Pericardium fibroblast (primary cell): ENCODE measurements around the gene TMEM35B. TPM values are rescaled to one million over a fixed set of nuclear protein-coding genes. Genes with fewer than 3 reads are reported as not detected.

Experiments
- total RNA-seq: library from RNA; depleted of rRNA; stranded (reverse); fragments of >200 nt; gene quantifications from 2 replicates; pipeline ENCODE4 v1.2.3, GENCODE V29; 2015

TMEM35B gene
- 34.8 and 48.9 TPM in 2 replicates for total RNA-seq

DNA sequence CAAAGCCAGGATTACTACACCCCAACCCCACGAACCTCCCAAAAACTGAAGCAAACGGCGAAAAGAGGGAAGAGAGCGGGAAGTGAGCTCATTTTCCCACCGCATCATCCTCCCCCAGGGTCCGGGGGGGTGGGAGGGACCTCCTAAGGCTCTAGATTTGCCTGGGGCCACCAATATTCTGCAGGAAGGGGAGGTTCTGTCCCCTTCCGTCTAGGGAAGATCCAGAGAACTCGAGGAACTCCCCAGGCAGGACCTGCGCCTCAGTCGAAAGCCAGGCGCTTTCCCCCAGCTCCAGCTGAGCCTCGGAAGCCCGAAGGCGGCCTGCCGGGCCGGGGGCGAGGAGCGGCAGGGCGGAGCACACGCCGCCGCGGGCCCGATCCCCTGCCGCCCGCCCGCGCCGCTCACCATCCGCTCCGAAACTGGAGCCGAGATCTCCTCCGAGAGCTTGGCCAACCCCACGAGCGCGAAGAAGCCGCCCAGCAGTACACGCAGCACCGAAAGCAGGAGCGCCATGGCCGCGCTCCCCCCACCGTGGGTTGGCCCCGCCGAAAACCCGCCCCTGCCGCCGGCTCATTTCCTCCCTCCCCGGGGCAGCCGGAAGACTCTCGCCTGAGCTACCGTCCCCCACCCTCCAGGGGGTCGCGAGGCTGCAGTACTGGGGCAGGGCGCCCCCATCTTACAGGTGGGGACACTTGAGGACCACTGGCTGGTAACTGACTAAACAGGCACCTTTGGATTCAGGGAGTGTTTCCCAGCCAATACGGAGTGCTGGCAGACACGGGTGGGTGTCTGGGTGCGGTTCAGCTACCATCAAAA, at the start of gene TMEM35B:
Gene TMEM35B (minus strand): TSS at position 555 of the 816 bp plus-strand sequence. CDS start 42 bp downstream, at position 513.

Other genes starting within 250 kb of the TMEM35B start
- gene GJB5, start 230.3 kb downstream of the TMEM35B start, total RNA-seq, result not detected in 2 replicates
- gene GJB4, start 225.6 kb downstream of the TMEM35B start, total RNA-seq, result not detected in 2 replicates
- gene GJB3, start 204.1 kb downstream of the TMEM35B start, total RNA-seq, result not detected in 2 replicates
- gene GJA4, start 192.3 kb downstream of the TMEM35B start, total RNA-seq, result 0.12 and 0.34 TPM in 2 replicates
- 15.5 and 21.2 TPM in 2 replicates for gene SMIM12, start 125.6 kb downstream of the TMEM35B start, total RNA-seq
- 0.12 TPM in 1 of 2 replicates, not detected in the other for gene DLGAP3, start 55.7 kb downstream of the TMEM35B start, total RNA-seq
- 8.5 and 23.4 TPM in 2 replicates for gene ZMYM6, start 46.6 kb upstream of the TMEM35B start, total RNA-seq
- gene ZMYM1, start 94.0 kb upstream of the TMEM35B start, total RNA-seq, result 6.1 and 7.8 TPM in 2 replicates
- gene SFPQ, start 207.8 kb upstream of the TMEM35B start, total RNA-seq, result 98.7 and 99.5 TPM in 2 replicates